Body of pancreas (tissue), 4 donors: ENCODE data around the gene TAAR5. TPM values are rescaled to one million over a fixed set of nuclear protein-coding genes. Genes with fewer than 3 reads are reported as not detected.

Experiments
- ATAC-seq: fragments of 150-250 bp; one replicate; pipeline ENCODE4 v1.9.1; 2016
- DNase-seq, 4 donors: peaks; one replicate each; pipeline ENCODE4 v3.0.0-alpha.2; 2019
- H3K27ac ChIP-seq, 4 donors: fragments of 200-600 bp; sonication (generic); 1 replicate in 3 of 4; 2 replicates in 1 of 4; pipeline versions ENCODE4 v1.5.1 to v1.6.1; 2016 to 2019; ENCODE audit warnings: mild to moderate bottlenecking in 1 of 4, mixed read lengths in 1 of 4, moderate library complexity in 1 of 4
- H3K27me3 ChIP-seq, 2 donors: fragments of 200-600 bp; sonication (generic); one replicate each; pipeline ENCODE4 v1.6.0; 2016; ENCODE audit warnings: mild to moderate bottlenecking in 1 of 2
- H3K36me3 ChIP-seq, 2 donors: fragments of 200-600 bp; sonication (generic); replicated peaks in 1 of 2; 2 replicates each; pipeline ENCODE4 v1.5.1; 2016; ENCODE audit warnings: low read depth in 2 of 2; ENCODE audit not compliant: insufficient read depth in 1 of 2
- H3K4me1 ChIP-seq: fragments of 200-600 bp; sonication (generic); one replicate; pipeline ENCODE4 v1.6.0; 2016
- H3K4me3 ChIP-seq, 2 donors: fragments of 200-600 bp; sonication (generic); 1 replicate in 1 of 2; 2 replicates in 1 of 2; pipeline ENCODE4 v1.5.1; 2016 to 2019
- H3K9me3 ChIP-seq, 3 donors: fragments of 200-600 bp; sonication (generic); 1 replicate in 2 of 3; 2 replicates in 1 of 3; pipeline ENCODE4 v1.5.1; 2016
- POLR2A ChIP-seq, 3 donors: fragments of 450-650 bp; IDR thresholded peaks; one replicate each; pipeline ENCODE4 v1.6.1; 2016; ENCODE audit warnings: antibody characterized with exemption in 3 of 3, mild to moderate bottlenecking in 2 of 3
- WGBS, 2 donors: methylation state at CpG; one replicate each; pipeline ENCODE4 v1.1.5; 2017; 5-methylcytosine and 5-hydroxymethylcytosine counted together
- intact Hi-C: fragments of 100-400 bp; cut with DNase I; formaldehyde crosslinking; loops from one replicate; pipeline ENCODE4 v1.15.1; 2023
- total RNA-seq, 2 donors: library from RNA; depleted of rRNA; stranded (reverse); fragments of >200 nt; gene quantifications; one replicate each; pipeline ENCODE4 v1.1.0, GENCODE V29; 2016
- TF ChIP-seq, protein P1 (sequence below), 7 experiments: fragments of 450-650 bp in 4 of 7; fragments of 200-600 bp in 3 of 7; sonication (generic) in 3 of 7; IDR thresholded peaks; one replicate each; pipeline ENCODE4 v1.5.1; 2016 to 2019; ENCODE audit warnings: antibody characterized with exemption in 7 of 7

TAAR5 gene
- total RNA-seq, 2 donors from 2014 or later = not detected

DNA sequence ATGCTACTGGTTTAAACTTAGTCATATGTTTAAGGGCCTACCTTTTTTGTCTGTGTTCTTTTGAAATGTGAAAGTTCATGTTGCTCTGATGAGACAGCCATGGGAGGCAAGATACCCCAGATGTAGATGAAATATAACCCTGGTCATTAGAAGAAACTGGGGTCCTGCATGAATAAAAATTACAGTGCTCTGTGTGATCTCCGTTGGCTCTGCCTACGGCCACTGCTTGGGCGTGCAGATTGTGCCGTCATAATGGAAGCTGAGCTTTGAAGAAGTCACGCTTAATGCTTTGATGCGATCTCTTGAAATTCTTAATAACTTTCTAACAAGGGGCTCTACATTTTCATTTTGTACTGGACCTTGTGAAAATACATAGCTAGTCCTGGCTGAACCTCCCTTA lies 34.6 kb upstream of the TAAR5 start, which contains the start of gene TAAR2:
Gene TAAR2, minus strand, starts transcription at position 101 of the 400 bp plus-strand sequence. Its CDS starts 0 bp downstream, at position 101.
- Histone ChIP-seq H3K27ac (no peak within 1 kb of the TSS), H3K4me3 (no peak within 1 kb of the TSS), H3K27me3 (no peaks in the 10 kb centered on the region), H3K9me3 (no peaks in the 10 kb centered on the region), H3K4me1 (no peaks in the 10 kb centered on the region), H3K36me3 (no peaks in the 10 kb centered on the region)
- intact Hi-C loops = no loop called here
- ATAC-seq (no peak), DNase-seq (no peak)
- WGBS, 2 donors = 85 to 92% methylated on average over 6 of the region's 6 CpGs
- TF ChIP-seq, protein P1, sequence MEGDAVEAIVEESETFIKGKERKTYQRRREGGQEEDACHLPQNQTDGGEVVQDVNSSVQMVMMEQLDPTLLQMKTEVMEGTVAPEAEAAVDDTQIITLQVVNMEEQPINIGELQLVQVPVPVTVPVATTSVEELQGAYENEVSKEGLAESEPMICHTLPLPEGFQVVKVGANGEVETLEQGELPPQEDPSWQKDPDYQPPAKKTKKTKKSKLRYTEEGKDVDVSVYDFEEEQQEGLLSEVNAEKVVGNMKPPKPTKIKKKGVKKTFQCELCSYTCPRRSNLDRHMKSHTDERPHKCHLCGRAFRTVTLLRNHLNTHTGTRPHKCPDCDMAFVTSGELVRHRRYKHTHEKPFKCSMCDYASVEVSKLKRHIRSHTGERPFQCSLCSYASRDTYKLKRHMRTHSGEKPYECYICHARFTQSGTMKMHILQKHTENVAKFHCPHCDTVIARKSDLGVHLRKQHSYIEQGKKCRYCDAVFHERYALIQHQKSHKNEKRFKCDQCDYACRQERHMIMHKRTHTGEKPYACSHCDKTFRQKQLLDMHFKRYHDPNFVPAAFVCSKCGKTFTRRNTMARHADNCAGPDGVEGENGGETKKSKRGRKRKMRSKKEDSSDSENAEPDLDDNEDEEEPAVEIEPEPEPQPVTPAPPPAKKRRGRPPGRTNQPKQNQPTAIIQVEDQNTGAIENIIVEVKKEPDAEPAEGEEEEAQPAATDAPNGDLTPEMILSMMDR (IDR thresholded peaks at IDR 0.05) = no peak
- TF ChIP-seq POLR2A (IDR thresholded peaks at IDR 0.05) = no peak

DNA sequence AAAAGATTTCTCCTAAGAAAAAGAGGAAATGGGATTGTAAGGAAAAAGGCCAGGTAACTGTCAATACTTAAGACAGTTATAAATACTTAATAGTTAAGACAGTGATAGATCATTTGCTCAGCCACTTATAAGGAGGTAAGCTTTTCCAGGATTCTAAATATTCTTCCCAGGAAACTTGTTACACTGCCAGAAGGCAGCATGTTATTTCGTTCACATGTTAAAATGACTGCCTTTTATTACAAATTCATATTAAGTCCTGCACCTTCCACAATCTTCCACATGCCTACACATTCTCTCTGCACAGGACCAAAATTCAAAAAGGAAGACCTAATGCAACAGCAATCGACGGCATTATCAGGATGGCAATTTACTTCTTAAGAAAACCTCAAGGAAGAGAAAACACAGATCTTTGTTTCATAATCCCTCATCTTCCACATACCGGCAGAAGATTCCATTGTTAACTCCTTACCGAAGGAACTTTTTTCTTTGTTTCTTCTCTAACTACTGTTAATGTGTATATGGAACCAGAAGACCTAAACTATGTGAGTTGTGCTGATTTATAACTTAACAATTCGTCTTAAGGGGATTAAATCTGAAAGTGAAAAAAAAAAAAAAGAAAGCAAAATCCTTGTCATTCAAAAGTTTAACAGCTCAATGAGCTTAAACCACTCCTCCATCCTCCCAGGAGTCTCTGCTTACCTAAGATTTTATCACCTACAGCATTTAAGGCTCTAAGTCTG lies 33.7 kb upstream of the TAAR5 start:
- H3K9me3 ChIP-seq = no peaks in the 10 kb centered on the region
- no peaks in the 10 kb centered on the region for H3K36me3 ChIP-seq
- no peaks in the 10 kb centered on the region for H3K27me3 ChIP-seq
- ATAC-seq (no peak), DNase-seq (no peak)
- TF ChIP-seq, protein P1 (IDR thresholded peaks at IDR 0.05) = no peak
- no peak for TF ChIP-seq POLR2A (IDR thresholded peaks at IDR 0.05)
- H3K27ac ChIP-seq = no peak overlapping the region
- intact Hi-C loops = no loop called here
- WGBS, 2 donors = 53 to 63% methylated on average over 6 of the region's 6 CpGs
- no peaks in the 10 kb centered on the region for H3K4me1 ChIP-seq
- H3K4me3 ChIP-seq = no peak overlapping the region

DNA sequence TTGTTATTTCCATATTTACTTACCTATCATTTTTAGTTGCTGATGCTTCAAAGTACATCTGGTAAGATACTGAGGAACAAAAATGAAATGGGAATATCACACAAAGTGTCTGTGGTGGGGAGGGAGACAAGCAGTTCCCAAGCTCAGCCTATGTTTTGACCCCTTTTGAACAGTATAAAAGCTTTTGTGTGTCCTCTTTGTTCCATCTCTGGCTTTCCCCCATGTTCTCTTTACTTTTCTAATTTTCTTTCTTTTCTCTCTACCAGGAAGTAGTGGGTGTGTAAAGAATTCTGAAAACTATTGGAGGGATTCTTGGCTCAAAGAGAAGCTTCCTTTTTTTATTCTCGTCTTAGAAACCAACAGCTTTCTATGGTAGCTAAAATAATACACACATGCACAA lies 27.1 kb upstream of the TAAR5 start:
- 46 to 50% methylated on average over 1 of the region's 1 CpG for WGBS, 2 donors
- intact Hi-C loops = no loop called here
- no peak for ATAC-seq

DNA sequence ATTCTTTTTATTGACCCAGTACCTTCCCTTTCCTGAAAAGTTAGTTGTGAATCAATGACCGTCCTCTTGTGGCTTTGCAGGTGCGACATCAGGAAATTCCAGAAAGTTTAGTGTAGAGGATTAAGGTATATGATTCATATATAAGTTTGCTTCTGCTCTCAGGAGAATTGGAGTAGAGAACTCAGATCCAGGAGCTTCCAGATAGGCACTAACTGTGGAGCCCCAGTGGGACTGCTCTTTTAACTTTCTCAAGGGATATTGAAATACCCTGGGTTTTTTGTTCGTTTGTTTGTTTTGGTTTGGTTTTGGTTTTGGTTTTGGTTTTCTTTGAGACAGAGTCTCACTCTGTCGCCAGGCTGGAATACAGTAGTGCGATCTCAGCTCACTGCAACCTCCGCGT lies 25.0 kb upstream of the TAAR5 start:
- H3K27ac ChIP-seq = no peak overlapping the region
- ATAC-seq (no peak), DNase-seq (no peak)
- 79 to 88% methylated on average over 6 to 7 of the region's 7 CpGs for WGBS, 2 donors
- H3K9me3 ChIP-seq = no peaks in the 10 kb centered on the region
- intact Hi-C loops = no loop called here
- TF ChIP-seq POLR2A (IDR thresholded peaks at IDR 0.05) = no peak
- TF ChIP-seq, protein P1 (IDR thresholded peaks at IDR 0.05) = no peak
- H3K4me1 ChIP-seq = no peaks in the 10 kb centered on the region
- no peaks in the 10 kb centered on the region for H3K36me3 ChIP-seq
- no peak overlapping the region for H3K4me3 ChIP-seq
- H3K27me3 ChIP-seq = no peaks in the 10 kb centered on the region

More for the DNA sequence above, 27.1 kb upstream of the TAAR5 start:
- DNase-seq = no peak
- no peak overlapping the region for H3K27ac ChIP-seq
- H3K27me3 ChIP-seq = no peaks in the 10 kb centered on the region
- H3K4me3 ChIP-seq = no peak overlapping the region
- no peaks in the 10 kb centered on the region for H3K9me3 ChIP-seq
- no peaks in the 10 kb centered on the region for H3K36me3 ChIP-seq
- no peak for TF ChIP-seq POLR2A (IDR thresholded peaks at IDR 0.05)
- H3K4me1 ChIP-seq = no peaks in the 10 kb centered on the region

DNA sequence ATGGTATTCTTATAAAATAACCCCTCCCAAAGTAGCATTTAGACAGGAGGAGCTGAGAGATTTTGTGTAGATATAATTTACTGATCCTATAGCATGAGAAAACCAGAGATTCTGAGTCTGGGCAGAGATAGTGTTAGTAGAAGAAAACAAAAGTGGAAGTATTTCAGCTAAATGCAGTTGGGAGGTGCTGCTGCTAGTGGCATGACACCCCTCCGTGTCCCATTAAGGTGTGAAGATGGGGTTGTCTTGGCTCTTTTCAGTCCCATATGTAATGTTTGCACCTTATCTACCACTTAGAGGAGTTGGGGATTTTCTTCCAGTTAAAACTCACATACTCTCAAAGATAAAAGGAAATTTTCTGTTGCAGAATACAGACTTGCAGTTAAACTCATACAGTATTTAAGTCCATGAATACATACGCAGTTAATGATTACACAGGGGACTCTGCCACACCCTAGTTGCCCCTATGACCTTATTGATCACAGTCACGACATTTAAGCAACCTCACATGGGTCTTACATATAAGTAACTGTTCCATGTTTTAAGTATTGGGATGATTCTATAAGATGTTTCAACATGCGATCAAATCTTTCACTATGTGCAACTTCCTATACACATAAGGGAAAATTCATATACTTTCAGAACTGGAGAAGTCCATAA lies 23.0 kb upstream of the TAAR5 start:
- 37 to 49% methylated on average over 3 to 4 of the region's 4 CpGs for WGBS, 2 donors
- ATAC-seq = no peak
- intact Hi-C loops = no loop called here

More for the DNA sequence above, 23.0 kb upstream of the TAAR5 start:
- no peaks in the 10 kb centered on the region for H3K27me3 ChIP-seq
- no peak for DNase-seq
- H3K36me3 ChIP-seq = no peaks in the 10 kb centered on the region
- H3K27ac ChIP-seq = no peak overlapping the region
- H3K4me1 ChIP-seq = peaks cover 9% of the 10 kb centered on the region
- TF ChIP-seq POLR2A (IDR thresholded peaks at IDR 0.05) = no peak
- TF ChIP-seq, protein P1 (IDR thresholded peaks at IDR 0.05) = no peak
- H3K4me3 ChIP-seq = no peak overlapping the region
- no peaks in the 10 kb centered on the region for H3K9me3 ChIP-seq
